NCI-H2029 (cell line): ENCODE measurements around the gene POU6F2.
"Not testable (repeated sequence)": the region's sequence is repeated elsewhere in the genome, so short reads cannot be mapped to it uniquely, and the experiment has no call there.

Experiments used
- DNase-seq: peaks from one replicate; lab custom pipeline; 2025; lab: John Stamatoyannopoulos, UW

POU6F2 gene

GRCh38 chr7:39356172-39356925 is 378.6 kb downstream of the POU6F2 start:
- DNase-seq: no peak

GRCh38 chr7:39357648-39358047 is 379.9 kb downstream of the POU6F2 start:
- DNase-seq: no peak

GRCh38 chr7:39360038-39360437 is 382.3 kb downstream of the POU6F2 start:
- no peak for DNase-seq

- DNase-seq: no peak
Observed at GRCh38 chr7:39360766-39361165, 383.1 kb downstream of the POU6F2 start.

GRCh38 chr7:39365751-39366295 is 388.1 kb downstream of the POU6F2 start:
- DNase-seq: no peak

GRCh38 chr7:39367451-39367850 is 389.7 kb downstream of the POU6F2 start:
- no peak for DNase-seq

- DNase-seq: no peak
Observed at GRCh38 chr7:39367943-39368342, 390.2 kb downstream of the POU6F2 start.

- DNase-seq: no peak
Observed at GRCh38 chr7:39372383-39372782, 394.7 kb downstream of the POU6F2 start.

GRCh38 chr7:39374436-39375040 is 396.8 kb downstream of the POU6F2 start:
- DNase-seq: no peak

- DNase-seq: no peak
Observed at GRCh38 chr7:39375047-39375873, 397.6 kb downstream of the POU6F2 start.

- no peak for DNase-seq
Observed at GRCh38 chr7:39375874-39376190, 398.1 kb downstream of the POU6F2 start.

- not testable (repeated sequence) for DNase-seq
Observed at GRCh38 chr7:39376881-39377280, 399.2 kb downstream of the POU6F2 start.

GRCh38 chr7:39379416-39379815 is 401.7 kb downstream of the POU6F2 start:
- DNase-seq: no peak

GRCh38 chr7:39383136-39383535 is 405.4 kb downstream of the POU6F2 start:
- no peak for DNase-seq

- DNase-seq: no peak
Observed at GRCh38 chr7:39384386-39384785, 406.7 kb downstream of the POU6F2 start.

- DNase-seq: no peak
Observed at GRCh38 chr7:39386718-39387117, 409.0 kb downstream of the POU6F2 start.

GRCh38 chr7:39392151-39392550 is 414.4 kb downstream of the POU6F2 start:
- DNase-seq: no peak

GRCh38 chr7:39394105-39394680 is 416.5 kb downstream of the POU6F2 start:
- DNase-seq: no peak

GRCh38 chr7:39399458-39399857 is 421.7 kb downstream of the POU6F2 start:
- no peak for DNase-seq

GRCh38 chr7:39399986-39400385 is 422.3 kb downstream of the POU6F2 start:
- DNase-seq: no peak

GRCh38 chr7:39400836-39401235 is 423.1 kb downstream of the POU6F2 start:
- DNase-seq: no peak

GRCh38 chr7:39402034-39402433 is 424.3 kb downstream of the POU6F2 start:
- DNase-seq: no peak
